GM23338 (cell line): ENCODE results near the gene VSIG8.

Source experiments
- CREB1 ChIP-seq: fragments of 250-450 bp; sonication (Bioruptor Pico); IDR thresholded peaks from 2 replicates; pipeline ENCODE4 v1.5.0; 2020; ENCODE audit warnings: low read depth, mild to moderate bottlenecking, moderate library complexity
- CTCF ChIP-seq, 2 experiments: fragments of 200-600 bp in 1 of 2; sonication (generic) in 1 of 2; conservative IDR thresholded peaks; 2 replicates each; pipeline versions ENCODE4 v1.5.1 to v1.6.1; 2016 to 2017; ENCODE audit warnings: antibody characterized with exemption in 2 of 2, low read depth in 2 of 2, mild to moderate bottlenecking in 2 of 2, moderate library complexity in 1 of 2
- ETS1 ChIP-seq: IDR thresholded peaks from 2 replicates; pipeline ENCODE4 v1.6.1; 2016; ENCODE audit warnings: antibody characterized with exemption
- EZH2 ChIP-seq: fragments of 200-600 bp; sonication (generic); IDR thresholded peaks from one replicate; pipeline ENCODE4 v1.8.0; 2017; ENCODE audit warnings: antibody characterized with exemption, mild to moderate bottlenecking, low read depth; ENCODE audit not compliant: unreplicated experiment
- EZH2phosphoT487 ChIP-seq: fragments of 200-600 bp; sonication (generic); IDR thresholded peaks from one replicate; pipeline ENCODE4 v1.8.1; 2018; ENCODE audit warnings: antibody characterized with exemption; ENCODE audit not compliant: unreplicated experiment
- JUNB ChIP-seq: IDR thresholded peaks from one replicate; pipeline ENCODE4 v1.6.1; 2016; ENCODE audit warnings: antibody characterized with exemption; ENCODE audit not compliant: unreplicated experiment
- NANOG ChIP-seq: IDR thresholded peaks from 2 replicates; pipeline ENCODE4 v1.6.1; 2016; ENCODE audit warnings: antibody characterized with exemption, borderline replicate concordance
- POLR2AphosphoS5 ChIP-seq: IDR thresholded peaks from 2 replicates; pipeline ENCODE4 v1.6.1; 2016; ENCODE audit warnings: antibody characterized with exemption, low read depth
- REST ChIP-seq: IDR thresholded peaks from one replicate; pipeline ENCODE4 v1.6.1; 2018; ENCODE audit warnings: antibody characterized with exemption; ENCODE audit not compliant: unreplicated experiment
- STAT1 ChIP-seq: IDR thresholded peaks from one replicate; pipeline ENCODE4 v1.6.1; 2016; ENCODE audit warnings: antibody characterized with exemption; ENCODE audit not compliant: unreplicated experiment
- ZNF114 ChIP-seq: fragments of 250-450 bp; sonication (Bioruptor Pico); IDR thresholded peaks from 2 replicates; pipeline ENCODE4 v1.5.0; 2020; ENCODE audit warnings: mild to moderate bottlenecking, moderate library complexity
- ZNF331 ChIP-seq: fragments of 250-450 bp; sonication (Bioruptor Pico); IDR thresholded peaks from 2 replicates; pipeline ENCODE4 v1.5.0; 2020; ENCODE audit warnings: low read depth, mild to moderate bottlenecking, moderate library complexity

- TF ChIP-seq CTCF (conservative IDR thresholded peaks at IDR 0.05; ENCODE audit: low read depth in 2 of 2) (no peak), JUNB (no peak), CREB1 (CRISPR knock-in tag) (no peak), ZNF114 (CRISPR knock-in tag) (no peak), ETS1 (no peak), EZH2 (no peak), POLR2AphosphoS5 (no peak), STAT1 (no peak), NANOG (no peak), REST (no peak), EZH2phosphoT487 (no peak), ZNF331 (CRISPR knock-in tag) (no peak)
Measured at GRCh38 chr1:159829822-159830465, 32.5 kb downstream of the VSIG8 start.
